T1000 (cell line): ENCODE data around the gene TENT4A.
"Not testable (repeated sequence)": the region's sequence is repeated elsewhere in the genome, so short reads cannot be mapped to it uniquely, and the experiment has no call there.

Experiments
- DNase-seq: peaks from one replicate; lab custom pipeline; 2025; ENCODE audit warnings: mixed read lengths; lab: John Stamatoyannopoulos, UW

The TENT4A gene

GRCh38 chr5:6770826-6771607 lies 57.8 kb downstream of the TENT4A start:
- DNase-seq, result no peak

- DNase-seq, result no peak
These were observed 59.7 kb downstream of the TENT4A start for GRCh38 chr5:6772886-6773285.

GRCh38 chr5:6773342-6774035 lies 60.3 kb downstream of the TENT4A start:
- DNase-seq, result no peak

- DNase-seq, result not testable (repeated sequence)
These were observed 61.0 kb downstream of the TENT4A start for GRCh38 chr5:6774207-6774606.

GRCh38 chr5:6774721-6775204 lies 61.5 kb downstream of the TENT4A start:
- DNase-seq, result no peak

- DNase-seq, result no peak
These were observed 62.3 kb downstream of the TENT4A start for GRCh38 chr5:6775571-6775970.

- no peak for DNase-seq
These were observed 67.7 kb downstream of the TENT4A start for GRCh38 chr5:6780802-6781391.

GRCh38 chr5:6781716-6782115 lies 68.5 kb downstream of the TENT4A start:
- no peak for DNase-seq

- DNase-seq, result no peak
These were observed 70.6 kb downstream of the TENT4A start for GRCh38 chr5:6783787-6784186.

GRCh38 chr5:6784481-6784880 lies 71.2 kb downstream of the TENT4A start:
- no peak for DNase-seq

GRCh38 chr5:6785161-6785860 lies 72.1 kb downstream of the TENT4A start:
- no peak for DNase-seq

GRCh38 chr5:6785861-6786180 lies 72.6 kb downstream of the TENT4A start:
- no peak for DNase-seq

GRCh38 chr5:6786786-6787495 lies 73.7 kb downstream of the TENT4A start:
- DNase-seq, result no peak

- DNase-seq, result no peak
These were observed 74.7 kb downstream of the TENT4A start for GRCh38 chr5:6787941-6788340.

- DNase-seq, result no peak
These were observed 75.2 kb downstream of the TENT4A start for GRCh38 chr5:6788439-6788838.

- no peak for DNase-seq
These were observed 75.9 kb downstream of the TENT4A start for GRCh38 chr5:6788956-6789649.

GRCh38 chr5:6790346-6790865 lies 77.2 kb downstream of the TENT4A start:
- no peak for DNase-seq

- no peak for DNase-seq
These were observed 77.8 kb downstream of the TENT4A start for GRCh38 chr5:6791031-6791430.

- DNase-seq, result no peak
These were observed 79.1 kb downstream of the TENT4A start for GRCh38 chr5:6792376-6792775.

GRCh38 chr5:6792911-6793471 lies 79.8 kb downstream of the TENT4A start:
- no peak for DNase-seq

- DNase-seq, result no peak
These were observed 88.0 kb downstream of the TENT4A start for GRCh38 chr5:6801236-6801635.
